Uterus (tissue), 4 donors: Measurements from ENCODE around the gene MEIS1. TPM values are rescaled to one million over a fixed set of nuclear protein-coding genes. Genes with fewer than 3 reads are reported as not detected.

ENCODE experiments used
- DNase-seq, 2 donors: peaks; one replicate each; pipeline ENCODE4 v3.0.0-alpha.2; 2019 to 2020
- H3K27ac ChIP-seq, 2 donors: fragments of 200-600 bp; sonication (generic); 1 replicate in 1 of 2; 2 replicates in 1 of 2; pipeline ENCODE4 v1.5.1; 2016 to 2018
- H3K27me3 ChIP-seq, 2 donors: fragments of 200-600 bp; sonication (generic); one replicate each; pipeline ENCODE4 v1.5.1; 2018 to 2019; ENCODE audit warnings: control low read depth in 1 of 2
- H3K36me3 ChIP-seq, 2 donors: fragments of 200-600 bp; sonication (generic); one replicate each; pipeline ENCODE4 v1.5.1; 2019; ENCODE audit warnings: control low read depth in 1 of 2
- H3K4me1 ChIP-seq, 2 donors: fragments of 200-600 bp; sonication (generic); one replicate each; pipeline ENCODE4 v1.5.1; 2018 to 2019; ENCODE audit warnings: control low read depth in 1 of 2
- H3K4me3 ChIP-seq, 2 donors: fragments of 200-600 bp; sonication (generic); 1 replicate in 1 of 2; 2 replicates in 1 of 2; pipeline ENCODE4 v1.5.1; 2018 to 2019; ENCODE audit warnings: mild to moderate bottlenecking in 1 of 2
- H3K9me3 ChIP-seq, 2 donors: fragments of 200-600 bp; sonication (generic); one replicate each; pipeline ENCODE4 v1.5.1; 2019; ENCODE audit warnings: control low read depth in 1 of 2
- CTCF ChIP-seq, 4 experiments: fragments of 200-600 bp in 2 of 4; fragments of 450-650 bp in 2 of 4; sonication (generic) in 2 of 4; IDR thresholded peaks; one replicate each; pipeline ENCODE4 v1.5.1; 2016 to 2019; ENCODE audit warnings: antibody characterized with exemption in 4 of 4, mild to moderate bottlenecking in 2 of 4, moderate library complexity in 1 of 4
- POLR2A ChIP-seq, 2 donors: fragments of 450-650 bp; IDR thresholded peaks; one replicate each; pipeline ENCODE4 v1.6.1; 2016; ENCODE audit warnings: antibody characterized with exemption in 2 of 2, mild to moderate bottlenecking in 1 of 2, moderate library complexity in 1 of 2
- intact Hi-C: fragments of 100-400 bp; cut with DNase I; formaldehyde crosslinking; loops from one replicate; pipeline ENCODE4 v1.15.1; 2023; ENCODE audit warnings: low total_unique reads
- total RNA-seq, 4 donors: library from RNA; depleted of rRNA in 3 of 4; stranded (reverse); fragments of >200 nt in 3 of 4; gene quantifications; one replicate each; pipeline versions ENCODE4 v1.1.0 to v1.2.4, GENCODE V29; 2014 to 2023
- donor health status: DM: yes; HTN: yes; CAD: no.

MEIS1 gene
- total RNA-seq, 4 donors from 2014 or later = 110 to 418 (median 233) TPM

- no peaks in the 10 kb centered on the region for H3K9me3 ChIP-seq
Observed at GRCh38 chr2:66568650-66569300, 133.8 kb downstream of the MEIS1 start.

DNA sequence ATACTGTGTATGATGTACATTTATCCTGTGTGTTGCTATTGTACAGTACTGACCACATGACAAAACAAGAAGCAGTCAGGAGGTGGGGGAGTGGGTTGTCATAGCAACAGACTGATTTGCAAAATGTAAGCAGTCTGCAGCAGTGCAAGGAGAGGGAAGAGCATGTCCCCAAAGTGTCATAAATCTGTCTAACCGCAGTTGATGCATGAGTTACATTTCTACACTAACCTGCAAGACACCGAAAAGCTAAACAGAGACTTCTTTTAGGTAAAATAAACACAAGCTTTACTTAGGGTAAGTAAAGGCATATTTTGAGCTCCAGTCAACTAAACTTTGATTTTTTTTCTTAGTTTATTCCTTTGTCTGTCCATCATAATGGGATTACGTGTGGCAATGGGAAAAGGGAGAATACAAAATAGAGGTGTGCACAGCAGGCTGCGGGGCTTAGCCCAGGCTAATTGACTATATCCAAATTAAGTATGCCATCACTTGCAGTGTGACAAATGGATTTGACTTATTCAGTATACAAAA lies 134.5 kb downstream of the MEIS1 start:
- Histone ChIP-seq H3K4me1 (peaks cover 5 to 23% of the 10 kb centered on the region in 2 donors), H3K27ac (peak overlapping the region; percentile 36 to 40), H3K36me3 (no peaks in the 10 kb centered on the region), H3K4me3 (no peak overlapping the region), H3K27me3 (no peaks in the 10 kb centered on the region), H3K9me3 (no peaks in the 10 kb centered on the region)
- no peak for TF ChIP-seq POLR2A (IDR thresholded peaks at IDR 0.05)
- TF ChIP-seq CTCF (IDR thresholded peaks at IDR 0.05) = no peak
- intact Hi-C loops = no loop called here
- DNase-seq = peak; percentile 40 to 68

More at GRCh38 chr2:66568650-66569300, 133.8 kb downstream of the MEIS1 start:
- Histone ChIP-seq H3K4me3 (no peak overlapping the region), H3K4me1 (peaks cover 5 to 27% of the 10 kb centered on the region in 2 donors), H3K36me3 (no peaks in the 10 kb centered on the region), H3K27me3 (no peaks in the 10 kb centered on the region), H3K27ac (peak overlapping the region; percentile 36 to 54)
- no peak for TF ChIP-seq POLR2A (IDR thresholded peaks at IDR 0.05)
- no peak for TF ChIP-seq CTCF (IDR thresholded peaks at IDR 0.05)
- intact Hi-C loops = no loop called here
- DNase-seq = no peak

DNA sequence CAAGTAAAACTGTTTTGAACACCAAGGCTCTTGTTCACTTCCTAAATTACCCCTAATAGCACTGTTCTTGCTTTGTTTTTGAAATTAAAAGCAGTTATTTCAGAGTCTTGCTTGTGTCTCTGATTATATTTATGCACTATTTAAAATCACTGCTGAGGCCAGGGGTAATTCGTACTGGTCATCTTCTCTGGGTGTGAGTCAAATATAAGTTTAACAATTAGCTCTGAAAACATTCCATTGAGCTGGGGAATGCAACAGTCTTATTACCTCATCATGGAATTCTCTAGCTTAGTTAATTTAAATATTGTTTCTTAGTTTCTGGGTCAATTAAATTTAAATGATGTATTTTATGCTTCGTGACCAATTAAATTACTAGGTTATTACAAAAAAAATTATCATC lies 135.0 kb downstream of the MEIS1 start:
- peaks cover 5 to 17% of the 10 kb centered on the region in 2 donors for H3K4me1 ChIP-seq
- intact Hi-C loops = no loop called here
- no peak for DNase-seq
- no peaks in the 10 kb centered on the region for H3K27me3 ChIP-seq
- peak overlapping the region; percentile 32 to 40 for H3K27ac ChIP-seq
- no peaks in the 10 kb centered on the region for H3K9me3 ChIP-seq
- TF ChIP-seq CTCF (IDR thresholded peaks at IDR 0.05) (no peak), POLR2A (IDR thresholded peaks at IDR 0.05) (no peak)
- H3K36me3 ChIP-seq = no peaks in the 10 kb centered on the region
- H3K4me3 ChIP-seq = no peak overlapping the region

DNA sequence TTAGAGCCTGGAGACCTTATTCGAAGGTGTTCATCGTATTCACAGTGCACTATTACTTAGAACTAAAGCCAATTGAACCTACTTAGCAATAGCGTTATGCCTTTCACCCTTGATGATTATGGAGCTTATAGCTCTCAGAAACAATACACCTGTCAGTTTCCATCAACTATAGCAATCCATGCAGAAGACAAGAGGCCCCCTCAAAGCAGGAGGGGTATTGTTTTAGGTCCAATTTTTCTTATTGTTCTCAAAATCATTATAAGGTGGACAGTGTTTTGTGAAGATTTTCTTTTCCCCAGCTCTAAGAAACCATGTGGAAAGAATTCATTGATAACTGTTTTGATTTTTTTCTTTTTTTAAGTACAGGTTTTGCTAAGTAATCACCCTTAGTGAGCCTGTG lies 135.5 kb downstream of the MEIS1 start:
- peaks cover 5 to 16% of the 10 kb centered on the region in 2 donors for H3K4me1 ChIP-seq
- no peaks in the 10 kb centered on the region for H3K27me3 ChIP-seq
- intact Hi-C loops = no loop called here
- no peaks in the 10 kb centered on the region for H3K9me3 ChIP-seq
- H3K27ac ChIP-seq = peak overlapping the region in 1 of 2 donors; percentile 99
- H3K4me3 ChIP-seq = no peak overlapping the region
- no peak for DNase-seq
- TF ChIP-seq POLR2A (IDR thresholded peaks at IDR 0.05) (no peak), CTCF (IDR thresholded peaks at IDR 0.05) (no peak)
- no peaks in the 10 kb centered on the region for H3K36me3 ChIP-seq

GRCh38 chr2:66571918-66572317 lies 137.0 kb downstream of the MEIS1 start:
- H3K36me3 ChIP-seq = no peaks in the 10 kb centered on the region
- H3K4me3 ChIP-seq = no peak overlapping the region
- no peaks in the 10 kb centered on the region for H3K27me3 ChIP-seq
- DNase-seq = no peak
- H3K4me1 ChIP-seq = peaks cover 5 to 16% of the 10 kb centered on the region in 2 donors
- H3K27ac ChIP-seq = peak overlapping the region in 1 of 2 donors; percentile 99
- no peak for TF ChIP-seq POLR2A (IDR thresholded peaks at IDR 0.05)
- H3K9me3 ChIP-seq = no peaks in the 10 kb centered on the region
- intact Hi-C loops = no loop called here
